CD4-positive, alpha-beta T cell treated with Interleukin-10 for 1 hour (primary cell): Measurements from ENCODE around the gene ATP5PO.

Experiments
- DNase-seq: peaks from one replicate; pipeline ENCODE4 v3.0.0-alpha.2; 2020

The ATP5PO gene

GRCh38 chr21:33915368-33916199 is at the start of gene ATP5PO:
Gene ATP5PO, minus strand, starts transcription at chr21:33915804. Its CDS starts 41 bp downstream, at chr21:33915763.
- DNase-seq: peak; percentile 96

GRCh38 chr21:33964706-33965325 is 49.2 kb upstream of the ATP5PO start:
- DNase-seq: no peak

- no peak for DNase-seq
Observed at GRCh38 chr21:33963848-33964555, 48.4 kb upstream of the ATP5PO start.

- DNase-seq: no peak
Observed at GRCh38 chr21:33962290-33962689, 46.7 kb upstream of the ATP5PO start.

GRCh38 chr21:33961061-33961460 is 45.5 kb upstream of the ATP5PO start:
- no peak for DNase-seq

- DNase-seq: no peak
Observed at GRCh38 chr21:33959680-33960079, 44.1 kb upstream of the ATP5PO start.

- no peak for DNase-seq
Observed at GRCh38 chr21:33954395-33954794, 38.8 kb upstream of the ATP5PO start.

- no peak for DNase-seq
Observed at GRCh38 chr21:33951276-33952178, 35.9 kb upstream of the ATP5PO start.

- DNase-seq: peak; percentile 37
Observed at GRCh38 chr21:33950431-33951079, 35.0 kb upstream of the ATP5PO start.

- peak; percentile 78 for DNase-seq
Observed at GRCh38 chr21:33949516-33950430, 34.2 kb upstream of the ATP5PO start.

GRCh38 chr21:33948951-33949444 is 33.4 kb upstream of the ATP5PO start:
- DNase-seq: no peak

- DNase-seq: peak; percentile 92
Observed at GRCh38 chr21:33948096-33948950, 32.7 kb upstream of the ATP5PO start.

GRCh38 chr21:33947451-33948095 is 32.0 kb upstream of the ATP5PO start:
- DNase-seq: peak; percentile 91

- DNase-seq: no peak
Observed at GRCh38 chr21:33945652-33946270, 30.2 kb upstream of the ATP5PO start.

GRCh38 chr21:33944185-33944763 is 28.7 kb upstream of the ATP5PO start:
- no peak for DNase-seq

- no peak for DNase-seq
Observed at GRCh38 chr21:33943293-33943692, 27.7 kb upstream of the ATP5PO start.

- no peak for DNase-seq
Observed at GRCh38 chr21:33942426-33942825, 26.8 kb upstream of the ATP5PO start.

GRCh38 chr21:33940881-33941245 is 25.3 kb upstream of the ATP5PO start:
- DNase-seq: no peak
